ENCODE data around the gene IFITM5.

GRCh38 chr11:315051-315481 lies 15.7 kb upstream of the IFITM5 start:
- TF ChIP-seq CTCF (IDR thresholded peaks at IDR 0.05) (no peak), POLR2A (IDR thresholded peaks at IDR 0.05) (no peak)

Measured in lower leg skin (tissue), 3 donors.